Astrocyte (in vitro differentiated cells and primary cell): Measurements from ENCODE around the gene AVP.

Source experiments
- CTCF ChIP-seq: IDR thresholded peaks from 2 replicates; pipeline ENCODE4 v1.5.1; 2011; ENCODE audit warnings: low read depth, mild to moderate bottlenecking, inconsistent platforms, low read length, moderate library complexity; ENCODE audit not compliant: insufficient read depth
- EZH2 ChIP-seq: IDR thresholded peaks from 2 replicates; pipeline ENCODE4 v1.6.1; 2012; ENCODE audit warnings: mild to moderate bottlenecking, low read length, inconsistent platforms; ENCODE audit not compliant: insufficient read depth

DNA sequence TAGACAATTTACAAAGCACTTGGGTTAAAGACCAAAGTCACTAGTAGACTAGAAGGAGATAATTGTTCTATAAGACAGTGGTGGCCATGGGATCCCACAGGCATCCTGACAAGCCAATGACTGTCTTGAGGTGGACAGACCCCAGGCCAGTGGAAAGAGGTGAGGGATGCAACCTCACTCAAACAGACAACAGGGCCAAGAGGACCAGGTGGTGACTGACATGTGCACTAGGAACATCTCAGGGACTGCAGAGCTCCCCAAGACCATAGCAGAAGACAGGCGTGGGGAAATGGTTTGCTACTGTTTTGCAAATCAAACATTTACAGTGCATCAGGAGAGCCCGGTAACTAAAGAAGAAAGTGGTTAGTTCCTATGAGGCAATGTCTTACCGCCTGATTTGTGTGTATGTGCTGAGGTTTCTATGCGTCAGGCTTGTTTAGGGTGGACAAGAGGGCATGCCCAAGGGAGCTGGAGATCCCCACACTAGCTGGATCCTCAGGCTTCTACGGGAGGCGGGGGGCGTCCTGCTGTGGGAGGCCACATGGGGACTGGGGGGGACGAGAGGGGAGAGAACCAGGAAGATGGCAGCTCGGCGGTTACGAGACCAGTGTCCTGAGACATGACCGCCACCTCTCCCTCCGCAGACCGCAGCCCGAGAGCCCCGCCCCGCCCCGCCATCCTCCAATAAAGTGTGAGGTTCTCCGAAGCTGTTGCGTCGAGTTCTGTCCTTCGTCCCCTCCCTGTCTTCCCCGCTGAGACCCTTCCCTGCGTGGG, 39.3 kb downstream of the AVP start:
- TF ChIP-seq CTCF (no peak), EZH2 (no peak)
